ENCODE data around the gene NMBR. TPM values are rescaled to one million over a fixed set of nuclear protein-coding genes. Genes with fewer than 3 reads are reported as not detected.
"Not testable (repeated sequence)": the region's sequence is repeated elsewhere in the genome, so short reads cannot be mapped to it uniquely, and the experiment has no call there.

Gene NMBR
- total RNA-seq (2014; rRNA removed; shearing (Covaris generic)): not detected in 2 replicates

DNA sequence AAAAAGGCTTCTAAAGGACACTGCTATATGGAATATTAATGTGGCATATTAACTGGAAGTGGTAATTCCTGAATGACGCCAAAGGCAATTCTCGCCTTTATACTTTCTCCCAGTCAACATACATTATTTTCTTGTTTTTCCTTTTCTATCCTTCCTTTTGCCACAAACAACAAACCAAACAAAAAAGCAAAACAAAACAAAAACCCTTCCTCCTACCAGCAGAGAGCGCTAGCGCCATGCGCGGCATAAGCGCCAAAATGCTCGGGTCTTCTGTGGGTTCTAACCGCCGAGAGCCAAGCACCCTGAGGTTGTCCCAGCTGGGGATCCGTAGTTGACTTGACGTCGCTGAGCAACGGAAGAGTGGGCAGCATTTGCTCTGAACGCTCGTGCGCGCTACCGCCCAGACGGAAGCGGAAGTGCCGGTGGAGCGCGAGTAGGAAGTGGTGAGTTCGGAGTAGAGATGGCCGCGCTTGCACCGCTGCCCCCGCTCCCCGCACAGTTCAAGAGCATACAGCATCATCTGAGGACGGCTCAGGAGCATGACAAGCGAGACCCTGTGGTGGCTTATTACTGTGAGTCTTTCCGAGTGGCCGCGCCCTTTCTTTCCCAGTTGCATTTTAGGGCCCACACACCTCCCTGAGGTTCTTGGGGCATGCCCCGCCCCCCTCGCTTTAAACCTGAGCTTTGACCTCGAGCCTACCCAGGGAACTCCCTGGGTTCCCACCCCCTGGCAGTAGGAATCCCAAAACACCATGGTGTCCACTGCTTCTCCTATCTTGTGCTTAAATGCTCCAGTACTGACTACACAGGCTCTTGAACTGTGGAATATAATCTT is at the start of gene NMBR, which contains the start of gene VTA1:
NMBR (minus strand) TSS at position 295 of the 835 bp plus-strand sequence. CDS start 58,464 bp downstream, outside the sequence.
VTA1 (plus strand) TSS at position 436 of the 835 bp plus-strand sequence; CDS start at position 461, 25 bp downstream.
- DNase-seq (ENCODE audit: low read depth): peak; percentile 99

DNA sequence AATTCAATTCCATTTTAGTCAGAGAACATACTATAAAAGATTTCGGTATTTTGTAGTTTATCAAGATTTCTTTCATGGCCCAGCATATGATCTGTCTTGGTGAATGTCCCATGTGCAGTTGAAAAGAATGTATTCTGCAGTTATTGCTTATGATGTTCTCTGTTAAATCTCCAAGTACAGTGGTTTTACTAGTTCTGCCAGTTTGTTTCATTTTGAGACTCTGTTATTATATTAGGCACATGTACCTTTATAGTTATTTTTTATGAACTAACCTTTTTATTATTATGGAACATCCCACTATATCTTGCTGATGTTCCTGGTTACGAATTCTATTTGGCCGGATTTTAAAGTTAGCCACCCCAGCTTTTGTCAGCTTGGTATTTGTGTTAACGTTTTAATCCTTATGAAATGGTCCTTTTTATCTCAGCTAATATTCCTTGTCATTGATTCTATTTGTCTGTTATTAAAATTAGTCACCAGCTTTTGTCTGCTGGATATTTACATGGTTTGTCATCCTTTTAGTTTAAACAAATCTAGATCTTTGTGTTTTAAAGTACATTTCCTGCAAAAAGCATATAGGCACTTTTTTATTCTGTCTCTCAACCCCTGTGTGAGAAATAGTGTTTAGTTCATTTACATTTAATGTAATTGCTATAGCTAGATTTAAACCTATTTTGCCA is 49.1 kb upstream of the NMBR start:
- no peak for DNase-seq (ENCODE audit: low read depth)

DNA sequence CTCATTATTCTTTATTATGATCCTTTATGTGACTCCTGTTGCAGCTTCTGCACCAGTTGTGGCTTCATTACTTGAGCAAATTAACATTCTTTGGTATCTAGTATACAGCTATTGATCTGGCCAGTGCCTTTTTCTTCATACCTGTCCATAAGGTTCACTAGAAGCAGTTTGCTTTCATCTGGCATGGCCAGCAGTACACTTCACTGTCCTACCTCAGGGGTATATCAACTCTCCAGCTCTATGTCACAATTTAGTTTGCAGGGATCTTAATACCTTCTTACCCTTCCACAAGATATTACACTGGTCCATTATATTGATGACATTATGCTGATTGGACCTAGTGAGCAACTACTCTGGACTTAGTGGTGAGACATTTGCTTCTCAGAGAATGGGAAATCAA is 46.7 kb upstream of the NMBR start:
- DNase-seq (ENCODE audit: low read depth): no peak

DNA sequence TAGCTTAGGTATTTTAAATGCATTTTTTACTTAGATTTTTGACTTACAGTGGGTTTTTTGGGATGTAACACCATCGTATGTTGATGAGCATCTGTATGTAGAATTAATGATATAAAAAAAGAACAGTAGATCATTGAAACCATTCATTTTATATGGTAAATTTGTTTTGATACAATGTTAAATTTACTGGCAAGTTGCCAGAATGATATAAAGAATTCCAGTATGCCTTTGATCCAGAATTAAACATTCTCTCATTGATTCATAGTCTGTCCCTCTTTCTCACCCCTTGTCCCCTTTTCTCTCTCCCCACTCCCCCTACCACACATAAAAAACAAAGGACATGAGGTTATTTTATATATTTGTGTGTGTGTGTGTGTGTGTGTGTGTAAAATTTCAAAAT is 45.4 kb upstream of the NMBR start:
- no peak for DNase-seq (ENCODE audit: low read depth)

DNA sequence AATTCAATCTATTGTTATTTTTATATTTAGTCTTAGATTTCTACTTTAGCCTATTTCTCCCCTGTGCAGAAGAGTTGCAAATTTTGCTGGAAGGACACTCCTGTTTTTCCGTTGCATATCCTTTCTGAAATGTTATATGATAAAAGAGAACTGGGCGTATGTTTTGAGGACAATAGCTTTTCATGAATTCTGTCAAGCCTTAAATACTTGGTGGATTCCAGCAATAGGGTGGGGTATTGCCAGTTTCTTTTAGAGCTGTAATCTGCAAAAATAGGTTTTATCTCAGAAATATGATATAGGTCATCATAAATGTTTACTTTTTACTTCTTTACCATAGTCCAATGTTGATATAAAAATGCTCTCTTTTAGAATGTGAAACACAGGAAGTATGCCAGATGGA is 42.1 kb upstream of the NMBR start:
- DNase-seq (ENCODE audit: low read depth): no peak

DNA sequence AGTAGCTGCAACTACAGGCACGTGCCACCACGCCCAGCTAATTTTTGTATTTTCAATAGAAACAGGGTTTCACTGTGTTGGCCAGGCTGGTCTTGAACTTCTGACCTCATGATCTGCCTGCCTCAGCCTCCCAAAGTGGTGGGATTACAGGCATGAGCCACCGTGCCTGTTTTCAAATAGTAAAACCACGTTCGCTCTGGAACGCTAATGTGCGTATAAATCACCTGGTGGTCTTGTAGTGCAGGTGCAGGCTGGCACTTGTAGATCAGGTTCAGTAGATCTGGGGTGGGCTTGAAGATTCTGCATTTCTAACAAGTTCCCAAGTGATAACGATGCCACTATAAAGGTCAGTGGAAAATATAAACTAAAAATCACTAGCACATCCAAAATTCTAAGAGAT is 41.4 kb upstream of the NMBR start:
- DNase-seq (ENCODE audit: low read depth): not testable (repeated sequence)

DNA sequence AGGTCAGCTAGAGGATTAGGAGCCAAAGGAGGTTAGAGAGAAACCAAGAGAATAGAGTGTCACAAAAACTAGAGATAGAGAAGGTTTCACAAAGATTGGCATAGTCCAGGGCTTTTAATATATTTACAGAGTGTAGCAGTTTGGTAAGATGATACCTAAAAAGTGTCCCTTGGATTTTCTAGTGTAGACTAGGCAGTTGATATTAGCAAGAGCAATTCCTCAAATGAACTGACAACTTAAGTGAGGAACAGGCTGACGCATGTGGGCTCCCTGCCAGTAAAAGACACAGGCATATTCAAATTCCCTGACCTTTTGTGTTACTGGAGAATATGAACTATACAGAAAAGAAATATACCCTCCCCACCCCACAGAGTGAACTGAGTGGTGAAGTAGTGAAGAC is 40.3 kb upstream of the NMBR start:
- peak; percentile 16 for DNase-seq (ENCODE audit: low read depth)

DNA sequence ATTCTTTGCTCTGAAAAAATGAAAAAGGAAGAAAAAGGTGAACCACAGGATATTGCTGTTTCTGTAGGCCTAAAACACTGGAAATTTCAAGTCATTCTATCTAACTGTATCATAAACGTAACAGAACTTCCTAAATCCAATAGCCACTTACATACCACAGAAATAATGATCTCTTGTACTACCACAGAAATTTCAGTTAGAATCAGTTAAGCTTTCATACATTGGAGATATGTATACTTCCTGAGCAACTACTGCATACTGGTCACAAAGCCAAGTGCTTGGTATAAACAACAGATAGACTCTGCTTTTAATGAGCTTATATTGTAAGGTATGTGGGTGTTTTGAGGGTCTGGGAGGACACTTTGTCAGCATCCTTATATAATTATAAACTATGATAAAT is 38.7 kb upstream of the NMBR start:
- no peak for DNase-seq (ENCODE audit: low read depth)

DNA sequence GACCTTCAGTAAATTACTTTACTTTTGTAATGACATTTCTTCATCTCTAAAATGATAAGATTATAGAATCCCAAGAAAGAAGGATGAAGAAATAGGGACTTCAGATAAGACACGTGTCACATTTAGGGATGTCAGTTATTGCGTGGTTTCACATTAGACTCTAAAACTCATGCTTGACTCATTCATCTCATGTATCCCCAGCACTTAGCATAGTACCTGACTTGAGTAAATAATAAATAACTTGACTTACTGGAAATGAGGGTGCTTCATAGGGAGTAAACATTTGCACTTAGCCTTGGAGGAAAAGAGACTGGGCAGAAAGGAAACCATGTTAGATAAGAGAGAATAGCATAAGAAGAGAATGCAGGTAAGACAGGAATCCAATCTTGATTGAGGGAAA is 37.4 kb upstream of the NMBR start:
- no peak for DNase-seq (ENCODE audit: low read depth)

DNA sequence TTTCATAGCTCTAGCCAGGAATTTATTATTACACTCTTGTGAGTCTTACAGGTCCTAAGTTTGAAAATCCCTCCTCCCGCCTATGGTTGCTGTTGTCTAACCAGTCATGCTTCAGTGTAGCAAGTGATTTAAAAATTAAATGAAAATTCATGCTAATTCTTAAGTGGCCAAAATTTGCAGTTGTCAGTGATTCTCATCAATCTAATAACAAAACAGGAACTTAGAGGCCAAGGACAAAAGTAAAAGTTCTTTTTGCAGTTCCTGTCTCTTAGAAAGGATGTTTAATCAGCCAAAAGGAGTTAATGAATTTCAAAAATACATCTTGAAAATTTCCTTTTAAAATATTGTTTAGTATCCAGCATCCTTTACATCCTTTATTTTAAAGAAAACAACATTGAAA is 36.4 kb upstream of the NMBR start:
- DNase-seq (ENCODE audit: low read depth): no peak

DNA sequence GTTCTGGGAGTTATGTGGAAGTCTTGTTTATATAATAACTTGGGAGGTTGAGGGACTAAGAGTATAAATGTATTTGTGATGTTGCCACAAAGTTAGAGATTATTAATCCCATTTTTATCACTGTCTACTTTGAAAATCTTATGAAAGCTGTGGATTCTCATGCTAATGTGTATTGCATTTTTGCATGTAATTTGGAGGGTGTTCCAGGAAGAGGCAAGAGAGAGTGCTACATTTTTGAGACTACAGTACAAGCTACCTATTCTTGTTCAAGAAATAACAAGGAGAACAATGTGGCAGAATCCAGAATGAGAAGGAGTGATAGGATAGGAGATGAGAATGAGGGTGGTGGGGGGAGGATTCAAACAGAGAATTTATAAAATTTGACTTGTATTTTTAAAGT is 35.1 kb upstream of the NMBR start:
- no peak for DNase-seq (ENCODE audit: low read depth)

DNA sequence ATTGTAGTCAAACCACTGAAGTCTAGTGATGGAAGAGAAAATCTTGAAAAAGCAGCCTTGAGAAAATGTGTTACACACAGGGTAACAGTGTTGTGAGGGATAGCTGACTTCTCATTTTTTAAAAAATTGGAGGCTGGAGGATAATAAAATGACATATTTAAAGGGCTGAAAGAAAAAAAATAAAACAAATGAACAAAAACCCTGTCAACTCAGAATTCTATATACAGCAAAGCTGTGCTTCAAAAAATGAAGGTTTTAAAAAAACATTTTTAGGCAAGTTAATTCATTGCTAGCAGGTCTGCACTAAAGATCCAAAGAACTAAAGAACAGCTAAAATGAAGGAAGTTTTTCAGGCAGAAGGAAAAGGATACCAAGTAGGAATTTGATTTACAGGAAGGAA is 31.2 kb upstream of the NMBR start:
- DNase-seq (ENCODE audit: low read depth): no peak

DNA sequence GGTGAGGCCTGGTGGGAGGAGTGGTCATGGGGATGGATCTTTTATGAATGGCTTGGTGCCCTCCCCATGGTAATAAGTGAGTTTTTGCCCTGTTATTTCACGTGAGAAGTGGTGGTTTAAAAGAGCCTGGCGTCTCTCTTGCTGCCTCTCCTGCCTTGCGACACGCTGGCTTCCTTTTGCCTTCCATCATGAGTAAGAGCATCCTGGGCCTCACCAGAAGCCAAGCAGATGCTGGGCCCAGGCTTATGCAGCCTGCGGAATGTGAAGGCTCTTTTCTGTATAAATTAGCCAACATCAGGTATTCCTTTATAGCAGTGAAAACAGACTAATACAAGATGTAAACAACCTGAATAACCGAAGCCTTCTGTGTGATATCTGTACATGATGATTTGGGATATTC is 27.8 kb upstream of the NMBR start:
- no peak for DNase-seq (ENCODE audit: low read depth)

DNA sequence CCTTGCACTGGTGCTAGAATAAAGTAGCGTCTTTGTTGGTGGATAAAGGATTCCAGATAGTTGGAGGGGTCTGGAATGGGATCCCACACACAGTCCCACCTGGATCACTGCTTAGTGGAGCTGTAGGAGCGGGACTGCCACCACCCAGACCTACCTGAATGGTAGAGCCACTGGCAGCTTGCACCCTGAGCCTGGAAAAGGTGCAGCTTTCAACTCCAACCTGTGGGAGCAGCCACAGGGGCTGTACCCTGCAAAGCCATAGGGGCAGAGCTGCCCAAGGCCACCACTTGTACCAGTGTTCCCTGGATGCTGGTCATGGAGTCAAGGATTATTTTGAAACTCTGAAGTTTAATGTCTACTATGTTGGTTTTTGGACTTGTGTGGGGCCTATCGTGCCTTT is 27.1 kb upstream of the NMBR start:
- no peak for DNase-seq (ENCODE audit: low read depth)

DNA sequence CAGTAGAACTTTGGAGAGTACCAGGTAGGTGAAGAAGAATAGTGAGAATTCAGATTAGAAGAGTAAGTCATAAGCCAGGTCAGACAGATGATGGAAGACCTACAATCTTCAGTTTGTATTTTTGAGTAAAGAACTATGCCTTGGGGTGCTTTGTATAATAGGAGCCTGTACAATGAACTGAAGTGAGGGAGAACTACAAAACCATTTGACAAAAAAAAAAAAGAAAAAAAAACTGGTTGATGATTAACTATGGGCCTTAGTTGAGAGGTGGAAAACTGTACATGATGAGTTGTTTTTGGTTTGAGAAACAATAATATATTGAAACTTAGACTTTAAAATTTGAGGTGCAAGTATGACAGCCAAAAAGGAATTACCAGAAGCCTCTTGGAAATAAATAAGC is 25.8 kb upstream of the NMBR start:
- DNase-seq (ENCODE audit: low read depth): no peak

DNA sequence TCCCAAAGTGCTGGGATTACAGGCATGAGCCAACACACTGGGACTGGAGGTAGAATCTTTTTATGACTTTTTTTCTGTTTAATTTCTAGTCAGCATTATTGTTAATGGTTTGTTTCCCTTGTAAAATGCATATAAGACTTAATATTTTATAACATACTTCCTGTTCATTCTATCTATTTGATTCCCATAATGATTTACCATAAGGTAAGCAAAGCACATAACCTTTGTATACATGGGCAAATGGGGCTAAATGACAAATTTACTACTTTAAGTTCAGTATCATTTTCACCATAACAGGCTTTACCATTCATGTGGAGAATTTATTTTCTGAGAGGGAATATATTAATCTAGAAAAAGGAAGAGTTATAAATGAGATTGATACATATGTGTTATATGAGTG is 24.4 kb upstream of the NMBR start:
- no peak for DNase-seq (ENCODE audit: low read depth)

DNA sequence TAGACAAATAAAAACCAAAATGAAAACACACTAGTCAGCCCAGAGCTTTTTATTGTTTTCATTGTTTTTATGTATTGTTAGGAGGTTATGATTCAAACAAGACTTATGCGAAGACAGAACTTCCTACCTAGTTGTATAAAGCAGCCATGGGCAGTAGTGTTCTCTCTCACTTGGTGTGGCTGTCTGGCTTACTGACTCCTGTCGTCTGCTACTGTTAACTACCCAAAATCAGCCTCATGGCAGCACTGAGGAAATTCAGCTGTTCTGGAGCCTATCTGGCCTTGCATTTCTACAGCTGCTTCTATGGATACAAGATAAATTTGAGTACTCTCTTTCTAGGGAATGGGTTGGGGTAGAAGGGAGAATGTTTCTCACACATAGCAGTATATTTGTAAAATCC is 20.6 kb upstream of the NMBR start:
- no peak for DNase-seq (ENCODE audit: low read depth)

DNA sequence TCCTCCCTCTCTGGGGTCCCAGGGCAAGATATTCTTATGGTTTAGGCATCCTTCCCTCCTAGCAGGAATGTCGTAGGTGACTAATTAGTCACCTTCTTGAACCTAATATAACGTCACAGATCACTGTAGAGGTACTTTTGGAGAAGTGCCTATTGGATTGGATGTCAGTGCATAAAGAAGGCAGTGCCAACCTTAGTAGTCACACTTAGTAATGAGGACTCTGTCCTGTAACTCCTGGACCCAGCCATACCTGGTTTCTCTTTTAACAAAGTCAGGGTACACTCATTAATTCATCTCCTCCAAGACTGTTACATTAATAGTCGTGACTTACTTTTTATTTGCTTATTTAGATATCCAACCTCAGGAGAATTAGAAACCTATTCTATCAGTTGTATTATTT is 20.1 kb upstream of the NMBR start:
- no peak for DNase-seq (ENCODE audit: low read depth)

DNA sequence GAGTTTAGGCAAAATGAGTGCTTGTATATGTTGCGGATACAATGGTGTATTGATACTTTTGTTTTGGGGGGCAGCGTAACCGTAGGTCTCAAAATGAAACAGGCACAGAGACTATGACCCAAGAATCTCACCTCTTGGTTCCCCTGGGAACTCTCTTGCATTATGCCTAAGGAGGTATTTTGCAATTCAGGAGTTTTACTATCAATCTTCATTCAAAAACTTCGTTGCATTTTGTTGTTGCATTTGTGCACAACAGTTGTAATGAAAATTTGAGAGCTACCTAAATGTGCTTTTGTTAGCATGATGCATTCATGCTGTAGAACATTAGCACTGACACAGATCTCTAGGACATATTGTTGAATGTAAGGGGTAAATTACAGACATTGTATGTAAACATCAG is 18.3 kb upstream of the NMBR start:
- DNase-seq (ENCODE audit: low read depth): no peak

DNA sequence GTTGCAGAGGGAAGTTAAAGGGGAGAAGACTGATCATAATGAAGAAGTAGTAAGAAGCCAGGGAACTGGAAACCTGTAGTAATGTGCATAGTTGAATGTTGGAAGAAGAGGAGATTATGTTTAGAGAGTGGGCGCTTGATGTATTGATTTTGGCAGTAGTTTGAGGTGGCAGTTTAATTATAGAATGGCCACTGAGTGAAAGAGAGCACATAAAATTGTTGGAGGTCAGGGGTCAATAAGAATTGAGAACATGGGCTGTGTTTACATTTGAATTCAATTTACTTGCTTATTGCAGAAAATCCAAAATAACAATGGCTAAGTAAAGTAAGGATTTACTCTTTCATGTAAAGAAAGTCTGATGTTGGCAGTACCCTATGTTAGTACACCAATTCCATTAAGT is 15.9 kb upstream of the NMBR start:
- DNase-seq (ENCODE audit: low read depth): no peak

DNA sequence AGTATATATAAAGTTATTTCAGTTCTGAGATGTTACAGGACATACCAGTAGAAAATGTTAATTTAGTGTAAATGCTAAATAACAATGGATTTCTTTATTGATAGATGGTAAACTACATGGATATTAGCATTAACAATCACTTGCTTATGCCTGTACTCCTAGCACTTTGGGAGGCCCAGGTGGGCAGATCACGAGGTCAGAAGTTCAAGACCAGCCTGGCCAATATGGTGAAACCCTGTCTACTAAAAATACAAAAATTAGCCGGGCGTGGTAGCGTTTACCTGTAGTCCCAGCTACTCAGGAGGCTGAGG is 9.8 kb upstream of the NMBR start:
- DNase-seq (ENCODE audit: low read depth): not testable (repeated sequence)

DNA sequence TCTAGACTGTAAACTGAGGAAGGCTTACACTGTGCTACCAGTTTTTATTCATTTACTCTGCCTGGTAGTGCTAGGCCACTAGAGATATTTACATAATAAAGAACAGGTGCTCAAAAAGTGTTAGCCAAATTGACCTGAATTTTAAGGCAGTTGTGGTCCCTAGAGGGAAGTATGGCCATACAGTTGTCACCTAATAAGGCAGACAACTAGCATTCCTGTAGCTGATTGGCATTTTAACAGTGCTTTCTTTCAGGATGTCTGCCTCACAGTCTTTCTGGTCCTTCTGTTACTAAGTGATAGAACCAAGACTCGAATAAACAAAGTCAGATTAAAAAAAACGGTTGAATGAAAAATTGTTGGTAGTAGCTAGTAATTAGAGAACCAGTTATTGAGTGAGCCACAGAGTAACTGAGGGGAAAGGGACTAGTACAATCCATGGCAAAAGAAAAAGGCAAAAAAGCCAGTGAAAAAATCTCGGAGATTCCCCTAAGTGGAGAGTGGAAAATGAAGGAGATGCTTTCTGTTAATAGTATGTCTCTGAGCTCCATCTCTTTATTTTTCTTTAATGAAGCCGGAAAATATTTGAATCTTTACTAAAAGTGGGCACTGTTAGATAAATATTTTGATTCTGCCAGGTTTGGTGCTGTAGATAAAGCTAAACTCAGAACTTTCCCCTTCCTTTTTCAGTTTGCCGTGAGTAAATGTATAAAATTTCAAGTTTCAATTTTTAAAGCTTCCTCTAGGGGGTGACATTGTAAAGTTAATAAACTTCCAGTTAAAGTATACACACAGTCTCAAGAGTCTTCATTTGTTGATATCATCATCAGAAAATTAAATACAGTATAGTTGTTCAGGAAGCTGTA is 9.2 kb upstream of the NMBR start:
- DNase-seq (ENCODE audit: low read depth): no peak

DNA sequence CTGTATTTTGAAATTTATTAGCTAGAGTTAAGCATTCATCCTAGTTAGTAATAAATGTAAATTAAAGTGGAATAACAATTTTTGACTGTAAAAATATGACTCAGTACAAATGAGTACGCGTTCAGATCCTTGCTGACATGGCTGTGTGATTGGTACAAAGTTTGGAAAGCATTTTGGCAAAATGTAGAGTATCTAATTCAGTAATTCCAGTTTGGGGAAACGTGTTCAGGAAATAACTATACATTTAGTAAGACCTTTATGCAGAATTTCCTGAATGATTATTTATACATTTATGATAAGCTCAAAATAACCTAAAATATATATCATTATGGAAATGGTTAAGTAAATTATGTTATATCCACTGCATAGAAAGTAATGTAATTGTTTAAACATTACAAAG is 8.2 kb upstream of the NMBR start:
- no peak for DNase-seq (ENCODE audit: low read depth)

Measured in Daoy (cell line).